ENCODE measurements around the gene RAET1E.

The RAET1E gene

GRCh38 chr6:149925974-149926777 lies 28.3 kb upstream of the RAET1E start:
- CTCF ChIA-PET: interaction anchor here (0.6 to 2.6 kb wide), 15 partner anchors 15 to 899 kb away, joined by 3 to 62 read pairs (median 5); partner anchors contain the start of gene LATS1
- peak overlapping the region; percentile 57 for H3K4me3 ChIP-seq (ENCODE audit: low read depth, low read length)

GRCh38 chr6:149925253-149925973 lies 27.5 kb upstream of the RAET1E start:
- CTCF ChIA-PET: interaction anchor here (1.0 to 2.6 kb wide), 13 partner anchors 10 to 900 kb away, joined by 3 to 62 read pairs (median 7); partner anchors contain the start of gene LATS1
- TF ChIP-seq, protein P1, sequence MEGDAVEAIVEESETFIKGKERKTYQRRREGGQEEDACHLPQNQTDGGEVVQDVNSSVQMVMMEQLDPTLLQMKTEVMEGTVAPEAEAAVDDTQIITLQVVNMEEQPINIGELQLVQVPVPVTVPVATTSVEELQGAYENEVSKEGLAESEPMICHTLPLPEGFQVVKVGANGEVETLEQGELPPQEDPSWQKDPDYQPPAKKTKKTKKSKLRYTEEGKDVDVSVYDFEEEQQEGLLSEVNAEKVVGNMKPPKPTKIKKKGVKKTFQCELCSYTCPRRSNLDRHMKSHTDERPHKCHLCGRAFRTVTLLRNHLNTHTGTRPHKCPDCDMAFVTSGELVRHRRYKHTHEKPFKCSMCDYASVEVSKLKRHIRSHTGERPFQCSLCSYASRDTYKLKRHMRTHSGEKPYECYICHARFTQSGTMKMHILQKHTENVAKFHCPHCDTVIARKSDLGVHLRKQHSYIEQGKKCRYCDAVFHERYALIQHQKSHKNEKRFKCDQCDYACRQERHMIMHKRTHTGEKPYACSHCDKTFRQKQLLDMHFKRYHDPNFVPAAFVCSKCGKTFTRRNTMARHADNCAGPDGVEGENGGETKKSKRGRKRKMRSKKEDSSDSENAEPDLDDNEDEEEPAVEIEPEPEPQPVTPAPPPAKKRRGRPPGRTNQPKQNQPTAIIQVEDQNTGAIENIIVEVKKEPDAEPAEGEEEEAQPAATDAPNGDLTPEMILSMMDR (IDR thresholded peaks at IDR 0.05; ENCODE audit: insufficient read depth, low read length, missing control alignments): no peak
- POLR2A ChIA-PET: no interaction called here
- no peak for DNase-seq (ENCODE audit: low read depth, low spot score)
- peak overlapping the region; percentile 57 for H3K4me3 ChIP-seq (ENCODE audit: low read depth, low read length)

More at GRCh38 chr6:149925974-149926777, 28.3 kb upstream of the RAET1E start:
- TF ChIP-seq, protein P1 (IDR thresholded peaks at IDR 0.05; ENCODE audit: insufficient read depth, low read length, missing control alignments): peak; percentile 93
- no peak for DNase-seq (ENCODE audit: low read depth, low spot score)
- POLR2A ChIA-PET: no interaction called here

- H3K4me3 ChIP-seq (ENCODE audit: low read depth, low read length): no peak overlapping the region
- POLR2A ChIA-PET: no interaction called here
- TF ChIP-seq, protein P1 (IDR thresholded peaks at IDR 0.05; ENCODE audit: insufficient read depth, low read length, missing control alignments): no peak
- CTCF ChIA-PET: interaction anchor here (1.0 to 2.6 kb wide), 14 partner anchors 9 to 901 kb away, joined by 3 to 62 read pairs (median 6); partner anchors contain the start of gene LATS1
- DNase-seq (ENCODE audit: low read depth, low spot score): no peak
Observed at GRCh38 chr6:149924933-149925252, 27.0 kb upstream of the RAET1E start.

DNA sequence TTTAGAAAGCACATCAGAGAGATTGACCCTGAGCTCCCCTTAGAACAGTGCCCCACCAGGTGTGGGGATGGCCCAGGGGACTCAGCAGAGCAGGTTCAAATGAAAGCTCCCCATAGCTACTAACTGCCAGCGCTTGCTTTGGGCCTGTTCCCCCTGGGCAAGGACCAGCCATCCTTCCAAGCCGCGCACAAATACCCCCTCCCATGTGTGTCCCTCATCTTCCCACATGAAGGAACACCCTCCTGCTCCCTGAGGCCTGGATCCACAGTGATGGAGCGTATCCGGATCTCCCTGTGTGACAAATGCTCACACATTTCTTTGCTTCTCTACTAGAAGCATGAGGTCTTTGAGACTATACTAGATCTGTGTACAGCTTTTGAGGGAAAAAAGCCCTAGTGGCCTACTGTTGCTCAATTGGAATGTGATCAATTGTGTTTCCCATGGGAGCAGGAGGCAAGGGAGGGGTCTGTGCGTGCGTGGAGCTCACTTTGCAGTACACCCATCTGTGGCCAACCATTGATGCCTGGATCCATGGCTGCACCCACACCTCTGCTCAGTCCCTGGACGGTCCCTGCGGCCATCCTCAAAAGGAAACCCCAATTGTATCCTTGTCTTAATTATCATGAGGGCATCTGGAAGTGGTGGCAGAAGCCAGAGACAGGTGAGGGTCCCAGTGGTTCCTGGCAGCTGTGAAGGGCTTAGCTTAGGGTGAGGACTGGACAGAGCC lies 26.5 kb upstream of the RAET1E start:
- DNase-seq (ENCODE audit: low read depth, low spot score): no peak
- no peak overlapping the region for H3K4me3 ChIP-seq (ENCODE audit: low read depth, low read length)
- ChIA-PET CTCF (interaction anchor here (0.8 to 2.6 kb wide), 17 partner anchors 9 to 207 kb away, joined by 3 to 62 read pairs (median 5); partner anchors contain the start of gene LATS1), POLR2A (no interaction called here)
- TF ChIP-seq, protein P1 (IDR thresholded peaks at IDR 0.05; ENCODE audit: insufficient read depth, low read length, missing control alignments): no peak

- ChIA-PET POLR2A (no interaction called here), CTCF (interaction anchor here (0.8 to 2.6 kb wide), 10 partner anchors 12 to 200 kb away, joined by 3 to 62 read pairs (median 6); no protein-coding TSS in a partner anchor)
- no peak for DNase-seq (ENCODE audit: low read depth, low spot score)
- TF ChIP-seq, protein P1 (IDR thresholded peaks at IDR 0.05; ENCODE audit: insufficient read depth, low read length, missing control alignments): no peak
- peak overlapping the region; percentile 70 for H3K4me3 ChIP-seq (ENCODE audit: low read depth, low read length)
Observed at GRCh38 chr6:149923327-149923986, 25.5 kb upstream of the RAET1E start.

All from AG04449 (cell line).